Measurements from ENCODE around the gene ZNF70.
"Not testable (repeated sequence)": the region's sequence is repeated elsewhere in the genome, so short reads cannot be mapped to it uniquely, and the experiment has no call there.

Gene ZNF70

GRCh38 chr22:23756891-23757290 lies 6.0 kb upstream of the ZNF70 start:
- no peak for DNase-seq (ENCODE audit: low read depth)

DNA sequence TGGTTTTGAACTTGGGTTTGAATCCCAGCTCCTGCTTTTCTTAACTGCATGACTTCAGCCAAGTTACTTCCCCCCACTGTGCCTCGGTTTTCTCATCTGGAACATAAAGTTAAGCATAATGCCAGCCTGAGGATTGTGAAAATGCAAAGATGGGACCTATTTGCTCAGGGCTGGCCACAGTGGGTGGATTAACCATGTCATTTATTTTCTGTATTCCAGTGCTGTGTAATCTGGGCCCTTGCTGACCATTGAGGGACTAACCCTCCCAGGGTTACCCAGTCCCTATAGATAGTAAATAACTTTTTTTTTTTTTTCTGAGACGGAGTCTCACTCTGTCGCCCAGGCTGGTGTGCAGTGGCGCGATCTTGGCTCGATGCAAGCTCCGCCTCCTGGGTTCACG lies 4.8 kb upstream of the ZNF70 start:
- DNase-seq (ENCODE audit: low read depth): no peak

GRCh38 chr22:23754980-23755636 lies 4.2 kb upstream of the ZNF70 start:
- DNase-seq (ENCODE audit: low read depth): no peak

DNA sequence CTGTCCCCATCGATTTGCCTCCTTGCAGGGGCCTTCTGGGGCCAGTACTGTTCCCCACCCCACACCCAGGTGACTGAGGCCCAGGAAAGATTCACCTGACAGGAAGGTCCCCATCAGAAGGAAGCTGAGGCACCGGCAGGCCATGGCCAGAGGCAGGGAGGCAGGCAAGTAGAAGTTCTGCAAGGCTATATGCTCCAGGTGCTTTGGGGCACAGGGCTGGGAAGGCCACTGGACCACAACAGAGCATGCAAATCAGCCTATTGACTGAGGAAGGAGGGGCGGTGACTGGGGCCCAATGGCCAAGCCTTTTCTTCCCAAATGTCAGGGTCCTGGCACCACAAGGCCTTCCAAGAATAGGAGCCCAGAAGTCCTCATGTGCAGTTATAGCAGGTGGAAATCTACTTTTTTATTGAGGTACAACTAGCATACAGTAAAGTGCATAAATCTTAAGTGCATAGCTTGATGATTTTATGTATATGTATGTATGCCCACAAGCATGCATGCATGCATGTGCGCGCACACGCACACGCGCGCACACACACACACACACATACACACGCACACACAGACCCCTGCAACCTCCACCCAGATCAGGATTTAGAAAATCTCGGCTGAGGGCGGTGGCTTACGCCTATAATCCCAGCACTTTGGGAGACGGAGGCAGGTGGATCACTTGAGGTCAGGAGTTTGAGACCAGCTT lies 3.5 kb upstream of the ZNF70 start, which contains the start of gene VPREB3:
TSS of gene VPREB3 (minus strand) at position 206 of the 700 bp plus-strand sequence. CDS start at position 144, 62 bp downstream.
- no peak for DNase-seq (ENCODE audit: low read depth)

- DNase-seq (ENCODE audit: low read depth): no peak
Measured at GRCh38 chr22:23753385-23753784, 2.5 kb upstream of the ZNF70 start.

DNA sequence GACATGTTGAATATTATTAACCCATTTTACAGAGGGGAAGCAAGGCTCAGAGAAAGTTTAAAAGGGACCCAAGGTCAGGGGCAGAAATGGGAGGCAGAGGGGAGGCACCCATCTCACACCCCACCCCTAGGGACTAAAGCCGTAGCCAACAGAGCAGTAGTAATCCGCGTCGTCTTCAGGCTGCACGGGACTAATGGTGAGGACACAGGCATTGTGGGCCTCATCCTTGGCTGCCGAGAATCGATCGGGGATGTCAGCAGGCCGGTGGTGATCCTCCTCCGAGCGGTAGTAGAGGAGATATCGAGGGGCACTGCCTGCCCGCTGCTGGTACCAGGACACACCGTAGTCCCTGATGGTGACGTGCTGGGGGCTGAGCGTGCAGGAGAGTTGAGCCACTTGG lies 1.8 kb upstream of the ZNF70 start:
- DNase-seq (ENCODE audit: low read depth): no peak

GRCh38 chr22:23752090-23752691 lies 1.3 kb upstream of the ZNF70 start:
- no peak for DNase-seq (ENCODE audit: low read depth)

DNA sequence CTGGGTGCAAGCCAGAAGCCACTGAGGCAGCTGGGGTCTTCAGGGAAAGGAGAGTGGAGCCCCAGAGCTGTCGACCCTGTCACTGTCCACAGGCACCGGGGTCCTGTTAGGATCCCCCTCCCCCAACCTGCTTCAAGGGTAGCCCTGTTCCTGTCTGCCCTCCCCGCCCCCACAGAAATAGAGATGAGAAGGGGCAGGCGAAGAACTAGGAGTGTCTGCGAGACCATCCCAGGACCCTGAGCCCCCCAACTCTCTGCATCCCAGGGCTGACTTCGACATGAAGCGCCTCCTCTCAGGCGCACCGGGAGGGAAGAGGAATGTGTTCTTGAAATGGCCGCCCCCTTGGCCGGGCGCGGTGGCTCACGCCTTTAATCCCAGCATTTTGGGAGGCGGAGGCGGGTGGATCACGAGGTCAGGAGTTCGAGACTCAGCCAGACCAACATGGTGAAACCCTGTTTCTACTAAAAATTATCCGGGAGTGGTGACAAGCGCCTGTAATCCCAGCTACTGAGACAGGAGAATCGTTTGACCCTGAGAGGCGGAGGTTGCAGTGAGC lies 607 bp upstream of the ZNF70 start:
- no peak for DNase-seq (ENCODE audit: low read depth)

DNA sequence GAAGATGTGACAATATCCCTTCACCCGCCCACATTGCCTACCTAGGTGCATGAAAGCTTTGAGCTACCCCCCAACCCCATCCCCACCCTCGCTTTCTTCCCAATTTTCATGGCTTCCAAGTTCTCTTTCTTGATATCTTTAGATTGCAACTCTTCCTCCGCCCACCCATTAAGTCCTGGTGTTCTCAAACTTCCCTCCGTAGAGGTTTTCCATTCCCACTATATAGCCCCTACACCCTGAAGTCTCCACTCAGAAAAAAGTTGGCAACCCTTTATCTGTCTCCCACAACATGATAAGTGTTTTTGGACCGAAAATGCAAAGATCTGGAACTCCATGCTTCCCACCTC lies 572 bp downstream of the ZNF70 start:
- DNase-seq (ENCODE audit: low read depth): no peak

DNA sequence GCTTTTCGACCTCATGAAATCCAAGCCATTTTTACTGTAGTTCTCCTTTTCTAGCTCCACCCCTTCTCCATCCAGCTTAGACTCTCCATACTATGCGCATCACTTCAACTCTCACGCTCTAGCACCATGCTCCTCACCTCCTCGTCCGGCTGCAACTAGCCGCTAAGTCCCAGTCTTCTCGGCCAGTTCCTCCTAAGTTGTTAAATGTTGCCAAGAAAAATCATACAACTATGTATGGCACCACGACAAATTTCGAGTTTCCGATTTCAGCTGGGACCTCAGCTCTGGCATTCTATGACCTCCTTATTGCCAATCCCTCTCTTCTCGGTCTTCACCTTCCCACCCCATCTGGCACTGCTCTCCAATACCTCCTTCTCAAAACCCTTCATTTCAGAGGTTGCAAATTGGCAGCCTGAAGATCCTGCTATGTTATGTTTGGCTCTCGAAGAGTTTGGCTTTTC lies 1.0 kb downstream of the ZNF70 start:
- no peak for DNase-seq (ENCODE audit: low read depth)

DNA sequence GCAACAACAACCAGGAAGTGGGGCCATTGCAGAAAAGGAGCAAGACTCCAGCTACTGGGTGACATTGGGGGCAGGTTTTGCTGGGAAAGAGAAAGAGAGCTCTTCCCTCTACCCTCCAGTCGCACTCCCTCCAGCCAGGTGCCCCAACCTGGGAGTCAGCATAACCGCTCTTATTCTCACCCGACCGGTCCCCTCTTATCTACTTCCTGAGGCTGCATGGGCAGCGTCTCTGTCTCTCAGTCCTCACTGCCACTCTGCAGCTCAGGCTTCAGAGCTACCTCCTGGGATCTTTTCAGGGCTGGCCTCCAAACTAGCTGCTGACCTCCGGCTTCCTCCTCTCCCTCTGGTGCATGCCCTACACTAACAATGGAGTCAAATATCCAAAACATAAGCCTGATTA lies 5.1 kb downstream of the ZNF70 start:
- DNase-seq (ENCODE audit: low read depth): no peak

DNA sequence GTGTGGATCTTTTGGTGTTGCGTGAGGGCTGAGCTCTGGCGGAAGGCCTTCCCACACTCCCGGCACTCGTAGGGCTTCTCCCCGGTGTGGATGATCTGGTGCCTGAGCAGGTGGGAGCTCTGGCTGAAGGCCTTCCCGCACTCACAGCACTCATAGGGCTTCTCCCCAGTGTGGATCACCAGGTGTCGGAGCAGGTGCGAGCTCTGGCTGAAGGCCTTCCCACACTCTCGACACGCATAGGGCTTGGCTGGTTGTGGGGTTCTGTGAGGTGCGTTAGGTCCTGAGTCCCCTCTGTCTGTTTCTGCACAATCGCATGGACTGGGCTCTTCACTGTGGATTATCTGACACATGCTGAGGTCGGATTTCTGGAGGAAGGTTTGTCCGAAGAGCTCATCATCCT lies 6.4 kb downstream of the ZNF70 start:
- no peak for DNase-seq (ENCODE audit: low read depth)

GRCh38 chr22:23744001-23744400 lies 6.9 kb downstream of the ZNF70 start:
- DNase-seq (ENCODE audit: low read depth): no peak

DNA sequence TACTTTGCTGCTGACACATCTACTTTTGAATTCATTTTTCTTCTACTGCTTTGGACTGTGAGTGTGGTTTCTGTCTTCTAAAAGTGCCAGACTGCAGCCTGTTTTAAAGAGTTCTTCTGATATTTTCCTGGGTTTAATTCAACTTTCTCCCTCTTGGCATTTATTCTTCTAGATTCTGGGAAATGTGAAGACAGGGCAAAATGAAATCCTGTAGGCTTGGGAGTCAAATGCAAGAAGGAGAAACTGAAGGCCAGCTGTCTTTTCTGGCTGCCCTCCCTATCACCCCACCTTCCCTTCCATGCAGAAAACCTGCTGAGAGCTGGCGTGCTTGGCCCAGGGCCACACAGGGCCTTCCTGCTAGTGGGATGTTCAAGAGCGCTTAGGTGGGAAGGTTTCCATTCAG lies 7.6 kb downstream of the ZNF70 start:
- no peak for DNase-seq (ENCODE audit: low read depth)

DNA sequence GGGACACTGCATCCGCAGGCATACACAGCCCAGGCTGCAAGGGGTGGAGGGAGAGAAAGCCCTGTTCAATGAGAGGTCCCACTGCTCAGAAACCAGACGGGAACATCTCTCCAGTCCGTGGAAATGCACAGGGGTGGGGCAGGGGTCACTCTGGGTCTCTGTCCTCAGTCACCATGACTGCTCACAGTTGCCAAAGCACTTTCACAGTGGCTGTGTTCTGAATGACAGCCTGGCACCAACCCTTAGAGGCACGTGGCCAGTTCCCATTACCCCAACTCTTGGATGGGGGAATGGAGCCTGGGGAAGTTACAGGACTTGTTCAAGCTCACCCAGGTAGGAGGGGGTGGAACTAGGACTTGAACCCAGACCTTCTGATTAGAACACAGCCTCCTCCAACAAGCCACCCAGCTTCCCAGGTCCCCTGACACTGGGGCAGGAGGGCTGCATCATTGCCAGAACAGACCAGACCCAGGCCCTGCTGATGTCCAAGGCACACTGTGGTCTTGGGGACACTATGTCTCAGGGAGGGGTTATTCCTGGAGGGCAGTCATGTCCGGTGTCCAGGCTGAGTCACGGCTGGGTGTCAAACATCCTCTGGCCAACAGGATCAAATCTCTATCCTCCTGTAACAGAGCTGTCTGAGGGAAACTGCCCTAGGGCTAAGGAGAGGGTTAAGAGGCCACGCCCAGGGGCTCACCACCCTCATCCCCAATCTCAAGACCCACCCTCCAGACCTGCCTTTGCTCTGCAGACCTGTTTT lies 8.2 kb downstream of the ZNF70 start:
- no peak for DNase-seq (ENCODE audit: low read depth)

- no peak for DNase-seq (ENCODE audit: low read depth)
Measured at GRCh38 chr22:23737696-23738095, 13.2 kb downstream of the ZNF70 start.

- DNase-seq (ENCODE audit: low read depth): not testable (repeated sequence)
Measured at GRCh38 chr22:23728108-23728507, 22.8 kb downstream of the ZNF70 start.

DNA sequence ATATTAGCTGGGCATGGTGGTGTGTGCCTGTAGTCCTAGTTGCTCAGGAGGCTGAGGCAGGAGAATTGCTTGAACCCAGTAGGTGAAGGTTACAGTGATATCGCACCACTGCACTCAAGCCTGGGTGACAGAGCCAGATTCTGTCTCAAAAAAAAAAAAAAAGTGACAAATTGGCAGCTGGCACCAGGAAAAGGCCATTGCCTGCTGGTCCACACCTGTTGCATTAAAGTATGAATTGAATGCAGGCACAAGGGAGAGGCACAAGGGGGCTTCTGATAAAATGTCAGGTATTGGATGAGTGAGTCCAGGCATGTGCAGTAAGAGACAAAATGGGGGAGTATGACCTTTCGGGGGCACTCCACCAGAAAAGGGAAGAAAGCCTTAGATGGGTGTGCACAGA lies 28.2 kb downstream of the ZNF70 start:
- DNase-seq (ENCODE audit: low read depth): no peak

DNA sequence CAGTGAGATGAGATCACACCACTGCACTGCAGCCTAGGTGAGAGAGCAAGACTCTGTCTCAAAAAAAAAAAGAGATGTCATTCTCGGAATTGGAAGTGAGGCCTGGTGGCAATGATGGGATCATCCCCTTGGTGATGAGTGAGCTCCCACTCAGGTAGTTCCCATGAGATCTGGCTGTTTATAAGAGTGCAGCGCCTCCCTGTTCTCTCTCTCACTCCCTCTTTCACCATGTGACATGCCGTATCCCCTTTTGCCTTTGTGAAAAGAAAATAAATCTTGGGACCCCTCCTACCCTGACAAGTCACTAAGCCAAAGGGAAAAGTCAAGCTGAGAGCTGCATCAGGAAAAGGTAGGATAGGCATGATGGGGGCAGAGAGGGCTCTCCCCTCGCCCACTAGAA lies 28.8 kb downstream of the ZNF70 start:
- no peak for DNase-seq (ENCODE audit: low read depth)

DNA sequence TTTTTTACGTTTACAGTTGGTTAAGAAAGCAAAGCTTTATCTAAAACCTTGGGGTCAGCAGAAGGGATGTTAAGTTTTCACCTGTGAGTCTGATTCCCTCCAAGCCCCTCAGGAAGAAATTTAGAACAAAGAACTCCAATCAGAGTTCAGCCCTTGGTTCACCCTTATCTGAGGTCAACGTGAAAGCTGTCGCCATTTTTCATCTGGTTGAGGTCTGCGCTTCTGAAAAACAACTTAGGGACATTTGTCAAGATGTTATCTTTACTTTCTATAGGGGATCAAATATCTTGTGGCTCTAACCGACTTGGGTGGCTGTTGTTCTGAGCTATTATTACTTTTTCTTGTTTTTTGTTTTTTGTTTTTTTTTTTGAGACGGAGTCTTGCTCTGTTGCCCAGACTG lies 30.1 kb downstream of the ZNF70 start:
- no peak for DNase-seq (ENCODE audit: low read depth)

DNA sequence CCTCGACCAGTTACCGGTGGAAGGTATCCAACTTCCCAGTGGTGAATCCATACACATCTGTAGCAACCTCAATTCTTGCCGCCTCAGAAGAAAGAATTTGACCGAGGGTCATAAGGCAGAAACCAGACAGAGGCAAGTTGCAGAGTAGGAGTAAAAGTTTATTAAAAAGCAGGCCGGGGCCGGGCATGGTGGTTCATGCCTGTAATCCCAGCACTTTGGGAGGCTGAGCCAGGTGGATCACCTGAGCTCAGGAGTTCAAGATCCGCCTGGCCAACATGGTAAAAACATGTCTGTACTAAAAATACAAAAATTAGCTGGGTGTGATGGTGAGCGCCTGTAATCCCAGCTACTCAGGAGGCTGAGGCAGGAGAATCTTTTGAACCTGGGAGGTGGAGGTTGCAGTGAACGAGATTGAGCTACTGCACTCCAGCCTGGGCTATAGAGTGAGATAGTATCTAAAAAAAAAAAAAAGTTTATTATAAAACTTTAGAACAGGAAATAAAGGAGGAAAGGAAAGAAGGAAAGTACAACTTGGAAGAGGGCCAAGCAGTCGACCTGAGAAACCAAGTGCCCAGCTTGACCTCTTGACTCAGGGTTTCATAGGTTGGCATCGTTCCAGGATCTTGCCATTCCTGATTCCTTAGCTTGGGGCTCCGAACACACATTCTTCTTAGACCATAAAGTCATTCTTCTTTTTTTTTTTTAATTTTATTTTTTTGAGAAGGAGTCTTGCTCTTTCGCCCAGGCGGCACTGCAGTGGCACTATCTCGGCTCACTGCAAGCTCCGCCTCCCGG lies 32.3 kb downstream of the ZNF70 start:
- DNase-seq (ENCODE audit: low read depth): no peak

Data from HS-27A (cell line).